Neural progenitor cell (in vitro differentiated cells): ENCODE data around the gene RALGDS. TPM values are rescaled to one million over a fixed set of nuclear protein-coding genes. Genes with fewer than 3 reads are reported as not detected.
"Not testable (repeated sequence)": the region's sequence is repeated elsewhere in the genome, so short reads cannot be mapped to it uniquely, and the experiment has no call there.

Experiments
- DNase-seq: peaks from one replicate; pipeline ENCODE4 v3.0.0-alpha.2; 2016; ENCODE audit warnings: low spot score
- H2AFZ ChIP-seq: fragments of 200-600 bp; sonication (generic); replicated peaks from 2 replicates; pipeline ENCODE4 v1.6.1; 2016; ENCODE audit warnings: antibody characterized with exemption
- H3F3A ChIP-seq: fragments of 200-600 bp; sonication (generic); 2 replicates; pipeline ENCODE4 v1.6.1; 2016; ENCODE audit warnings: antibody characterized with exemption, low read depth
- H3K27ac ChIP-seq: fragments of 200-600 bp; sonication (generic); 2 replicates; pipeline ENCODE4 v1.5.1; 2016; ENCODE audit warnings: mild to moderate bottlenecking
- H3K27me3 ChIP-seq: fragments of 200-600 bp; sonication (generic); 2 replicates; pipeline ENCODE4 v1.6.1; 2016; ENCODE audit warnings: mild to moderate bottlenecking, moderate library complexity
- H3K36me3 ChIP-seq: fragments of 200-600 bp; sonication (generic); 2 replicates; pipeline ENCODE4 v1.5.1; 2016
- H3K4me1 ChIP-seq: fragments of 200-600 bp; sonication (generic); 2 replicates; pipeline ENCODE4 v1.6.1; 2016; ENCODE audit warnings: mixed run types
- H3K4me2 ChIP-seq: fragments of 200-600 bp; sonication (generic); 2 replicates; pipeline ENCODE4 v1.6.1; 2016
- H3K4me3 ChIP-seq: fragments of 200-600 bp; sonication (generic); 2 replicates; pipeline ENCODE4 v1.5.1; 2016
- H3K79me2 ChIP-seq: fragments of 200-600 bp; sonication (generic); 2 replicates; pipeline ENCODE4 v1.6.1; 2016; ENCODE audit warnings: low read depth
- H3K9ac ChIP-seq: fragments of 200-600 bp; sonication (generic); 2 replicates; pipeline ENCODE4 v1.6.1; 2016
- H3K9me3 ChIP-seq: fragments of 200-600 bp; sonication (generic); 2 replicates; pipeline ENCODE4 v1.5.1; 2016; ENCODE audit warnings: low read depth
- H4K20me1 ChIP-seq: fragments of 200-600 bp; sonication (generic); 2 replicates; pipeline ENCODE4 v1.6.1; 2016; ENCODE audit warnings: low read depth
- H3K27ac Mint-ChIP-seq: 3 replicates; pipeline ENCODE4 v1.8.0; 2021; ENCODE audit warnings: mixed read lengths
- H3K27me3 Mint-ChIP-seq: 2 replicates; pipeline ENCODE4 v1.8.0; 2022; ENCODE audit warnings: low read depth, mild to moderate bottlenecking, inconsistent platforms, moderate library complexity, mixed read lengths; ENCODE audit not compliant: insufficient read depth
- H3K36me3 Mint-ChIP-seq: 3 replicates; pipeline ENCODE4 v1.8.0; 2021; ENCODE audit warnings: mixed read lengths
- H3K4me1 Mint-ChIP-seq: 3 replicates; pipeline ENCODE4 v1.8.0; 2021; ENCODE audit warnings: mixed read lengths
- H3K4me3 Mint-ChIP-seq: 3 replicates; pipeline ENCODE4 v1.8.0; 2021; ENCODE audit warnings: mild to moderate bottlenecking, moderate library complexity, mixed read lengths
- H3K9me3 Mint-ChIP-seq: 3 replicates; pipeline ENCODE4 v1.8.0; 2020; ENCODE audit warnings: mixed read lengths
- CTCF ChIP-seq: fragments of 200-600 bp; sonication (generic); IDR thresholded peaks from 2 replicates; pipeline ENCODE4 v1.5.1; 2017; ENCODE audit warnings: antibody characterized with exemption, mild to moderate bottlenecking
- EZH2 ChIP-seq: fragments of 200-600 bp; sonication (generic); IDR thresholded peaks from 2 replicates; pipeline ENCODE4 v1.6.1; 2017; ENCODE audit warnings: antibody characterized with exemption, mild to moderate bottlenecking, moderate library complexity
- EZH2phosphoT487 ChIP-seq: fragments of 200-600 bp; sonication (generic); IDR thresholded peaks from 2 replicates; pipeline ENCODE4 v1.6.1; 2017; ENCODE audit warnings: antibody characterized with exemption
- total RNA-seq: library from RNA; depleted of rRNA; stranded (reverse); fragments of >200 nt; gene quantifications from 2 replicates; pipeline ENCODE4 v1.2.3, GENCODE V29; 2015; ENCODE audit warnings: low replicate concordance

The RALGDS gene
- total RNA-seq, 1 donor from 2014 or later: 24.1 TPM

- no peaks in the 10 kb centered on the region for H3K4me1 ChIP-seq
- peaks cover 3% of the 10 kb centered on the region for H3F3A ChIP-seq
- no peak overlapping the region for H3K4me3 ChIP-seq
- TF ChIP-seq CTCF: no peak
- TF ChIP-seq EZH2: no peak
- TF ChIP-seq EZH2phosphoT487: no peak
- Mint-ChIP-seq H3K27me3 (peaks cover 2% of the 10 kb centered on the region), H3K9me3 (peaks cover 28% of the 10 kb centered on the region), H3K4me1 (no peaks in the 10 kb centered on the region), H3K4me3 (no peak overlapping the region), H3K27ac (no peak overlapping the region), H3K36me3 (peaks cover 42% of the 10 kb centered on the region)
- H3K4me2 ChIP-seq: no peak overlapping the region
- no peak overlapping the region for H2AFZ ChIP-seq
- no peak overlapping the region for H3K9ac ChIP-seq
- H3K9me3 ChIP-seq: peaks cover 4% of the 10 kb centered on the region
- no peak for DNase-seq
- no peak overlapping the region for H3K27ac ChIP-seq
- no peaks in the 10 kb centered on the region for H3K27me3 ChIP-seq
- peaks cover 12% of the 10 kb centered on the region for H3K36me3 ChIP-seq
- H4K20me1 ChIP-seq: peaks cover 3% of the 10 kb centered on the region
- no peaks in the 10 kb centered on the region for H3K79me2 ChIP-seq
Measured at GRCh38 chr9:133098871-133099270, 22.2 kb downstream of the RALGDS start.

GRCh38 chr9:133098104-133098754 is 22.8 kb downstream of the RALGDS start:
- H3K36me3 Mint-ChIP-seq: peaks cover 42% of the 10 kb centered on the region
- Histone ChIP-seq H3K9me3 (peaks cover 4% of the 10 kb centered on the region), H3K4me1 (no peaks in the 10 kb centered on the region), H3K4me3 (no peak overlapping the region), H2AFZ (no peak overlapping the region), H3K9ac (no peak overlapping the region), H3K27me3 (no peaks in the 10 kb centered on the region), H4K20me1 (peaks cover 3% of the 10 kb centered on the region), H3F3A (peaks cover 3% of the 10 kb centered on the region), H3K79me2 (no peaks in the 10 kb centered on the region), H3K36me3 (peaks cover 12% of the 10 kb centered on the region), H3K27ac (no peak overlapping the region), H3K4me2 (no peak overlapping the region)
- no peak overlapping the region for H3K27ac Mint-ChIP-seq
- peaks cover 28% of the 10 kb centered on the region for H3K9me3 Mint-ChIP-seq
- TF ChIP-seq EZH2phosphoT487 (no peak), CTCF (no peak), EZH2 (no peak)
- DNase-seq: no peak
- no peaks in the 10 kb centered on the region for H3K4me1 Mint-ChIP-seq
- peaks cover 2% of the 10 kb centered on the region for H3K27me3 Mint-ChIP-seq
- no peak overlapping the region for H3K4me3 Mint-ChIP-seq

DNA sequence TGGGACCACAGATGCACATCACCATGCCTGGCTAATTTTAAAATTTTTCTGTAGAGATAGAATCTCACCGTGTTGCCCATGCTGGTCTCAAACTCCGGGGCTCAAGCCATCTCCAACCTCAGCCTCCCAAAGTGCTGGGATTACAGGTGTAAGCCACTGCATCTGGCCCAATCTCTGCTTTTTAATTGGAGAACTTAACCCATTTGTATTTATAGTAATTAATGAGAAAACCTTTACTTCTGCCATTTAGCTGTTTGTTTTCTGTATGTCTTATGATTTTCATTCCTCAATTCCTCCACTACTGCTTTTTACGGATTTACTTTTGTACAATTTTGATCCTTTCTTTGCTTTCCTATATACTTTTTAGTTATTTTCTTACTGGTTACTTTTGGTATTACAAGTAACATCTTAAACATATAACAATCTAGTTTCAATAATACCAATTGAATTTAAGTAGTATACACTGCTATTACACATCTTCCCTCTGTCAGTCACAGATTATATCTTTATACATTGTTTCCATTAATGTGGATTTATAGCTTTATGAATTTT is 26.1 kb downstream of the RALGDS start:
- Histone ChIP-seq H2AFZ (no peak overlapping the region), H3K4me1 (peaks cover 3% of the 10 kb centered on the region), H3K79me2 (no peaks in the 10 kb centered on the region), H3K27ac (no peak overlapping the region), H3K4me3 (no peak overlapping the region), H4K20me1 (no peaks in the 10 kb centered on the region), H3K4me2 (no peak overlapping the region), H3K9ac (no peak overlapping the region), H3K27me3 (no peaks in the 10 kb centered on the region), H3K9me3 (peaks cover 4% of the 10 kb centered on the region), H3F3A (peaks cover 3% of the 10 kb centered on the region), H3K36me3 (peaks cover 12% of the 10 kb centered on the region)
- H3K36me3 Mint-ChIP-seq: peaks cover 39% of the 10 kb centered on the region
- no peaks in the 10 kb centered on the region for H3K4me1 Mint-ChIP-seq
- no peak overlapping the region for H3K27ac Mint-ChIP-seq
- no peak for DNase-seq
- peaks cover 28% of the 10 kb centered on the region for H3K9me3 Mint-ChIP-seq
- TF ChIP-seq CTCF: no peak
- H3K4me3 Mint-ChIP-seq: no peak overlapping the region
- peaks cover 2% of the 10 kb centered on the region for H3K27me3 Mint-ChIP-seq

DNA sequence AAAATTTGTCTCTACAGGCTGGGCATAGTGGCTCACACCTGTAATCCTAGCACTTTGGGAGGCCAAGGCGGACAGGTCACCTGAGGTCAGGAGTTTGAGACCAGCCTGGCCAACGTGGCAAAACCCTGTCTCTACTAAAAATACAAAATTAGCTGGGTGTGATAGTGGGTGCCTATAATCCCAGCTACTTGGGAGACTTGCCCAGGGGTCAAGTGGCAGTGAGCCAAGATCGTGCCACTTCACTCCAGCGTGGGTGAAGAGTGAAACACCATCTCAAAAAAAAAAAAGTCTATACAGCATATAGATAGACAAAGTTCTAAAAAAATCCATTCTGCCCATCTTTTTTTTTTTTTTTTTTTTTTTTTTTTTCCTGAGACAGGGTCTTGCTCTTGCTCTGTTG is 26.7 kb downstream of the RALGDS start:
- not testable (repeated sequence) for H3K4me1 Mint-ChIP-seq, H3F3A ChIP-seq, H2AFZ ChIP-seq, H4K20me1 ChIP-seq, H3K27ac ChIP-seq, H3K27me3 Mint-ChIP-seq, H3K4me2 ChIP-seq, H3K27ac Mint-ChIP-seq, DNase-seq, H3K79me2 ChIP-seq, H3K4me3 ChIP-seq, H3K9ac ChIP-seq, H3K9me3 ChIP-seq, H3K4me3 Mint-ChIP-seq, H3K4me1 ChIP-seq, H3K27me3 ChIP-seq
- peaks cover 12% of the 10 kb centered on the region for H3K36me3 ChIP-seq
- peaks cover 39% of the 10 kb centered on the region for H3K36me3 Mint-ChIP-seq
- peaks cover 28% of the 10 kb centered on the region for H3K9me3 Mint-ChIP-seq
